ENCODE results near the gene NTRK1.

Gene NTRK1

DNA sequence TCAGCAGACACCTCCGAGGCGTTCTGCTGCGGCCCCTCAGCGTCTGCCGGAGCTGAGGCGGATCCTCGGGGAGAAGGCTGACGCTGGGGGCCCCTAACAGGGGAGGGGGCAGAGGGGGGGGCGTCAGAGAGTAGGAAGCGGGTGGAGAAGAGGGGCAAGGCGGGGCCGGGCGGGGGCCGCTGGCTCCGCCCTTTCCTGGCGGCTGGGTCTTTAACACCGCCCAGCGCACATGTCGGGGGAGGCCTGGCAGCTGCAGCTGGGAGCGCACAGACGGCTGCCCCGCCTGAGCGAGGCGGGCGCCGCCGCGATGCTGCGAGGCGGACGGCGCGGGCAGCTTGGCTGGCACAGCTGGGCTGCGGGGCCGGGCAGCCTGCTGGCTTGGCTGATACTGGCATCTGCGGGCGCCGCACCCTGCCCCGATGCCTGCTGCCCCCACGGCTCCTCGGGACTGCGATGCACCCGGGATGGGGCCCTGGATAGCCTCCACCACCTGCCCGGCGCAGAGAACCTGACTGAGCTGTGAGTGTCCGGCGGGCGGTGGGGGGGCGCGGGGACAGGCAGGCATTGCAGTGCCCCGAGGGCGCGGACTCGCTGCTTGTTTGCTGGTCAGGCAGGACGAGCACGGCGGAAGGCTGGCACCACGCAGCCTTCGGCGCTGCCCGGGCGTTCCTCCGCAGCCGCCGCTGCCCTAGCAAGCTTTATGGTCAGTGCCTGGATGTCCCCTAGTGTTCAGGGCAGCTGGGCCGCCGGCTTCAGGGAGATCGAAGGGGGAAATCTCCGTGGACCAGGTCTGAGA is at the start of gene NTRK1:
TSS of gene NTRK1 (plus strand) at position 238 of the 796 bp plus-strand sequence. CDS start at position 308, 70 bp downstream.
- DNase-seq: peak; percentile 95

GRCh38 chr1:156811168-156811567 is 49.5 kb upstream of the NTRK1 start:
- DNase-seq: no peak

- no peak for DNase-seq
These were observed 48.2 kb upstream of the NTRK1 start for GRCh38 chr1:156812293-156812990.

GRCh38 chr1:156813298-156813697 is 47.4 kb upstream of the NTRK1 start:
- no peak for DNase-seq

DNA sequence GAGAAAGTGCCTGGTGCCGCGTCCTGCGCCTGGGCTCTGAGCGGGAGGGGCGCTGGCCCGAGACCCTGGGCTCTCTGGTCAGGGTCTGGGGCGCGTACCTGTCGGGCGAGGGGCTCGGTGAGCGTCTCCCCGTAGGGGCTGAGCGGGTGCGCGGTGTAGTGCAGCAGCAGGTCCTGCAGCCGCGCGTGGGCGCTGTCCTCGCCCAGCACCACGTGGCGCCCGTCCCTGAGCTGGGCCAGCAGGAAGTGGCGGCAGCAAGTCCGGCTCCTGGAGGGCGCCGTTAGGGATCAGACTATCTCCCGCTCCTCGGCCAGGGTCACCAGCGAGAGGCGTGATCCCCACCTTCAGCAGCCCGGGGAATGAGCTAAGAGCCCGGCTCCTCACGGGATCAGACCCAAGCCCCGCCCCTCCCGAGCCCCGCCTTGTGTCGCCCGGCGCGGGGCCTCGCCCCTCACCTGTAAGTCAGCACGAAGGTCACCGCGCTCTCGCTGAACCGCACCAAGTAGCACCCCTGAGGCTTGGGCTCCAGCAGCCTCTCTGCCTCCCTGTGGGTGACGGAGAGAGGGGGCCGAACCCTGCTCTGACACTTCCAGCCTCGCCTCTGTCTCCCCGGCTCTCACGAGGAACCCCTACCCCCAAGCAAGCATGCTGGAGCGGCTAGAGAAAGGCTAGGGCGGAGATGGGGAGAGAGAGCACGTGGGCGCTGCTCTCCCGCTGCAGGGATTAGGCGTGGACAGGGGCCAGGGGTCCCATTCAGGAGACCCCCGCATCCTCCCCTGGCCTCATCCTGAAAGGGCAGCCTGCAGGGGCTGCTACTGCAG is 46.7 kb upstream of the NTRK1 start:
- peak; percentile 89 for DNase-seq

GRCh38 chr1:156814571-156815260 is 45.9 kb upstream of the NTRK1 start:
- no peak for DNase-seq

DNA sequence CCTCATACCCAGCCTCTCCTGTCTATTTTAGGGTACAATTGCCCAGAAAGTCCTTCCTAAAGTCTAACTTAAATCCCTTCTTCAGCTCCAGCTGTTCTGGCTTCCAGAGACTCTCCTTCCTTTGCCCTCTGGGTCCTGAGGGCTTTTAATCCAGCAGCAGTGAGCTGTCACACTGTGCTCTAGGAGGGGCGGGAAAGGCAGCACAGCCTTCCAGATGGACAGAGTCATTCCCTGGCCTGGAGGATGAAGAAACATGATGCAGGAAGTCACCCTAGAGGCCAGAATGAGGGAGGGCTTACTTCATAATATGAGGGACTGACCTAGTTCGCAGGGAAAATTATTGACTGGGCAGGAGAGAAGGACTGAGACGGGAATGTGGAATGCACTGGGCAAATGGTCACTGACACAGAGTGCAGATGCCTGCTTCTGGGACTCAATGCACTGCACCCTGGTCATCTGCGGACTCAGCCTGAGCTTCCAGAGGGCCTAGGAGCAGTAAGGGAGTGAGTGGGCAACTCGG is 45.3 kb upstream of the NTRK1 start:
- DNase-seq: peak; percentile 64

- no peak for DNase-seq
These were observed 44.7 kb upstream of the NTRK1 start for GRCh38 chr1:156815961-156816422.

DNA sequence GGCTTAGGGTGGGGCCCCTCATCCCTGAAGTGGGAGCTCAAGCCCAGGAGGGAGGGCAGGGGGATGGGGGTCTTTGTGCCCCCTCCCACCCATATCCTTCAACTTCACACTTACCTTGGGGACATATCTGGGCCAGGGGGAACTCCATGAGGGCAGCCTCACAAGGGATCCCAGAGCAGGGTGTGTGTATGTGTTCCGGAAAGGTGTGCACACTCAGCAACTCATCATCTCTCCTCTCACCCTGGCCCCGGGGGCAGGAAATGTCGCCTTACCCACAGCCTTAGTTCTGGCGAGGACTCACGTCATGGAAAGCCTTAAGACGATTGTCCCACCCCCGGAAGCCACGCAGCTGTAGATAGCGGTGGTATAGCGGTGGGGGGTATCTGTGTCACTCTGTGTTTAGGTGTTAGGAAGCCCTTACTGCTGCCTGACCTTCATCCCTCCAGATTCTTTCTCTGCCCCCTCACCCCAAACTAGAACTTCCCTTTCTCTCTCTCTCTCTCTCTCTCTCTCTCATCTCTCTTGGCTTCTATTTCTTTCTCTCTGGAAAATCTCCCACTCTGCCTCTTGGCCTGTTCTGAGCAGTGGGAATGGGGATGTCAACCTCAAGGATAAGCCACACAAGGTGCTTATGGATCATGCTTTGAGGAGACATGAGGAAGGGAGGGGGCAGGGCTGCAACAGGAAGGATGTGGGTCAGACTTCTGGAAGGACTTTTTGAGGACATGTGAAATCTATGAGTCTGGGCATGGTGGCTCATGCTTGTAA is 43.9 kb upstream of the NTRK1 start, which contains the start of gene SH2D2A:
TSS of gene SH2D2A (minus strand) at position 288 of the 768 bp plus-strand sequence. CDS start at position 148, 140 bp downstream.
- peak; percentile 27 for DNase-seq

DNA sequence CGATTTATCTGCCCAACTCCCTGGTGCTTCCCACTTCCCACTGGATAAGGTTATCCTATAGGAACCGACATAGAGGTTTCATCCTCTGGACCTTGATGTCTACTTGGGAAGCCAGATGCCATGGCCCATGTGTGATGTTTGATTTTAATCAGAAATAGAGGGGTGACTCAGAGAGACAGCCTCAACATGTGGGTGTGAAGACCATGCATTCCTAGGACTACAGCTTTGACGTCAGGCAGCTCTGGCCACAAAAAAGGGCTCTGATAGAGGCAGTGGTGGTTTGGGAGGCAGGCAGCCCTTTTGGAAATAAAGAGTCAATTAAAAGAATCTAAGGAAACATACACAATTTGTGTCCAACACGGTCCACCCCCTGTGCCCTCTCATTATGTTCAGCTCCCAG is 38.9 kb upstream of the NTRK1 start:
- DNase-seq: no peak

DNA sequence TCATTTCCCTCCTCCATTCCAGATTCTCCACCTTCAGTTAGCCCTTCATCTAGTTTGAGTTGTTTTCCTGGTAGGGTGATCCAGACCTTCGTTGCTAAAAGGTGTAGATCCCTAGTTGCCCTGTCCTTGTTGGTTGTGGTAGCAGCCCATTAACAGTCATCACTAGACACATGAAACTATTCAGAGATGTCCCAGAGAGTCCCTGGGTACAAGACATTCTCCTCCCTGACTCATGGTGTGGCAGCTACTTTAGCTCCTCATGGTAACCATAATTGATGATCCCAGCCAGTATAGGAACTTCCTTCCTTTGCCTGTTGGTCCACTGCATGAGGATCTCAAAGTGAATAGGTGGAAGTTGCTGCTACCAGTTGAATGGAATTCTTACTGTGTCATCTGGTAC is 38.0 kb upstream of the NTRK1 start:
- DNase-seq: no peak

GRCh38 chr1:156823210-156823790 is 37.4 kb upstream of the NTRK1 start:
- no peak for DNase-seq

DNA sequence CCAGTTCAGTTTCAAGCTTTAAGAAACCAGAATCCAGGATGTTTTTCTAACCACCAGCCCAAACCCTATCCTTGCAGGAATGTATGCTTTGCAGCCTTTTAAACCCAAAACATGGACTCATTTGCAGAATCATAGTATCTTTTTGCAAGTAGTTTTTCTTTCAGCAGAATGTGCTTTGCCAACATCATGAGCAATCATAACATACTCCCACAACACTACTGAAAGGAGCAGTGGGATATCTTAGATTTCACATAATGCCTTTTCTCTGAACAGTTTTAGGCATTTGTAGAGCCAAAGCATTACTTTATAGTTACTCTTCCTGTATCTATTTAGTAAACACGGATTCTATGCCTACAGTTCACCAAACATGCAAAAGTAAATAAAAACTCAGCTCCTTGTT is 34.0 kb upstream of the NTRK1 start:
- no peak for DNase-seq

DNA sequence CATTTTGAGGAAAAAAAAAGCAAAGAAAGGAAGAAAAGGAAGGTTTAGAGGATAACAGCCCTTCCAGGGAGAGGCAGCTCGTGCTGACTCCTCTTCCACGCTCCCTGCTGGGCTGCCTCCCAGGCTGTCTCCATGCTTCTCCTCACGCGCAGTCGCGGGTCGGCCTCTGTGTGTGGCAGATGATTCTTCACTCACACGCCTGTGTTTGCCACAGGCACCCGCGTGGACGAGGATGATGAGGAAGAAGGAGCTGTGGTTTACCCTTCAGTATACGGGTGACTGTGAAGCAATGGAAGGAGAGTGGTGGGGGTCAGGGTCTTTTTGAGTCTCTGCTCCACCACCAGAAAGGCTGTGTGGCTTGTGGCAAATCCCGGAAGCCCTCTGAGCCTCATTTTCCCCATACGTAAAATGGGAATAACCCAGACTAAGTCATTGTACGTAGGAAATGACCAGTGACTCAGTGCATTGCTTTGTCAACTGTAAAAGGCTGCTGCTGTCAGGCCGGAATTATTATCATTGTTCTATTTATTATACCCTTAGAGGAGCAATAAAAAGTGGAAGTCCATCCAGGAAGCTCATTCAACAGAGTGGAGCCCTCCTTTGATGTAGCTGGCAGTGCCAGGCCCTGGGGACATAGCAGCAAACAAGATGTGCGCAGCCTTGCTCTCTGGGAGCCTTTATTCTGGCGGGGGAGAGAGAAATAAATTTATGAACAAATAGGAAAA is 32.1 kb upstream of the NTRK1 start:
- DNase-seq: peak; percentile 59

GRCh38 chr1:156832434-156832833 is 28.2 kb upstream of the NTRK1 start:
- DNase-seq: no peak

DNA sequence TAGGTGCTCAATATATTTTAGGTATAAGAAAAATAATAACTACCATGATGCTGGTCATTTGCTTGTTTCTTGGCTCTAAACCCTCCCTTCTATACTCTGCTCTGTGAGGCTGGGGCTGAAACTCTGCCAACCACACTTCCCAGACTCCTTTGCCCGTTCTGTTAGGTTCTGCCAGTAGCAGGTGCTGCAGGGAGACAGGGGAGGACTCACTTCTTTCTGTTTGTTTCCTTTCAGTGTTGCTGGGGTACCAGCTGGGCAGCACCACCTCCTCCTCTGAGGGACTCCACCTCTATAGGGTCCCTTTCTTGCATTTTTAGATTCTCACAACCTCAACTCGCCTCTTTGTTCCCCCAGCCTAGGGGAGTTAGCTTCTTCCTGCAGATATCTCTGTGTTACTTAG is 27.1 kb upstream of the NTRK1 start:
- peak; percentile 48 for DNase-seq

DNA sequence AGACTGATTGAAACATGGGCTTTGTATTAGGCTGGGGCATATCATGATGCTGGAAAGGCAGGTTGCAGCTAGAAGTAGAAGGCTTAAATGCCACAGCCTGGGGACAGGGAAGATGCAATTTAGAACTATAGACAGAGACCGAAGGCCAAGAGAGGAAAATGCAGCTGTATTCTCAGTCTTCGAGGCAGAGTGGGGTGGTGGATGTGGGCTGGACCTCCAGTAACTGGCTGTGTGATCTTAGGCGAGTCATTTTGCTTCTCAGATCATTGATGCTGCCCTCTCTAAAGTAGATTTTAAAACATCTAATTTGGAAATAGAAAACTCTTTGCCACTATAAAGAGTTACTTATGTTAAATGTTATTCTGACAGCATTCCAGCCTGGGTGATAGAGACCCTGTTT is 26.3 kb upstream of the NTRK1 start:
- DNase-seq: no peak

GRCh38 chr1:156836041-156836654 is 24.5 kb upstream of the NTRK1 start:
- DNase-seq: no peak

- DNase-seq: no peak
These were observed 23.8 kb upstream of the NTRK1 start for GRCh38 chr1:156836892-156837291.

DNA sequence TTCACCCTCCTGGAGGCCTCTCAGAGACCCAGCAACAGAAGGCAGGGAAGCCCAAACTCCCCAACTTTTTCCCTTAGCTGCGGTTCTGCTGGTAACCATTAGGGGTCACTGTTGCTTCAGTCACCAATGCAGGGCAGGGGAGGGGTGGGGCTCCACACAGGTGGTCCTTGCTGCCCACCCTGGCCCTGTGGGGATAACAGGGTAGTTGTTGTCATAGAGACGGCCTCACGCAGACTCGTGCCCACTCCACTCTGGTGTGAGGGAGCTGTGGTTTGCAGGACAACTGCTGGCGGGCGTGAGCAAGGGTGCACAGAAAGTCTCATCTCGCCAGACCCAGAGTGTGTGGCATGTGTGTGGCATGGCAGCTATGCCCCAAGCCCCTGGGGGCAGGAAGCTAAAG is 21.7 kb upstream of the NTRK1 start:
- peak; percentile 73 for DNase-seq
